ENCODE data around the gene ZNF439.
"Not testable (repeated sequence)": the region's sequence is repeated elsewhere in the genome, so short reads cannot be mapped to it uniquely, and the experiment has no call there.

- TF ChIP-seq POLR2A, TAF1, POLR2AphosphoS5 (IDR thresholded peaks at IDR 0.05; ENCODE audit: low read depth, low read length): not testable (repeated sequence)
These were observed 41.4 kb downstream of the ZNF439 start for GRCh38 chr19:11889901-11890300.
